K562 (cell line): ENCODE results near the gene NELFE. TPM values are rescaled to one million over a fixed set of nuclear protein-coding genes. Genes with fewer than 3 reads are reported as not detected.

Source experiments
- CREM ChIP-seq: IDR thresholded peaks from 2 replicates; pipeline ENCODE4 v1.6.1; 2014; ENCODE audit warnings: antibody characterized with exemption, low read depth
- CTCF ChIP-seq, 3 experiments: IDR thresholded peaks in 2 of 3; conservative IDR thresholded peaks in 1 of 3; 2 replicates each; pipeline ENCODE4 v1.5.1; 2011 to 2012; ENCODE audit warnings: low read length in 3 of 3, mild to moderate bottlenecking in 3 of 3, control low read depth in 2 of 3, improper control_type of control experiment in 1 of 3, inconsistent platforms in 1 of 3, low read depth in 1 of 3, mixed read lengths in 1 of 3, moderate library complexity in 1 of 3; ENCODE audit not compliant: insufficient read depth in 2 of 3
- DIDO1 ChIP-seq: fragments of 450-650 bp; IDR thresholded peaks from 2 replicates; pipeline ENCODE4 v1.6.1; 2016; ENCODE audit warnings: low read depth, missing biosample characterization, missing genetic modification characterization
- HNRNPLL ChIP-seq: fragments of 200-400 bp; formaldehyde crosslinking; IDR thresholded peaks from 2 replicates; pipeline ENCODE4 v1.6.1; 2017; ENCODE audit warnings: low read length, low read depth, mild to moderate bottlenecking; ENCODE audit not compliant: poor library complexity, severe bottlenecking
- ID3 ChIP-seq, 2 experiments: fragments of 250-450 bp in 1 of 2; fragments of 450-650 bp in 1 of 2; sonication (Bioruptor Pico) in 1 of 2; IDR thresholded peaks; 2 replicates each; pipeline versions ENCODE4 v1.6.1 to v1.8.0; 2016 to 2021; ENCODE audit warnings: mild to moderate bottlenecking in 2 of 2, moderate library complexity in 2 of 2, missing compliant biosample characterization in 1 of 2, missing genetic modification characterization in 1 of 2
- JUND ChIP-seq, 2 experiments: IDR thresholded peaks; 2 replicates in 1 of 2; 3 replicates in 1 of 2; pipeline ENCODE4 v1.6.1; 2011; ENCODE audit warnings: borderline replicate concordance in 2 of 2, low read depth in 2 of 2, low read length in 2 of 2, improper control_type of control experiment in 1 of 2, missing biosample characterization in 1 of 2, missing genetic modification characterization in 1 of 2, missing genetic modification reagents in 1 of 2
- MXD1 ChIP-seq: fragments of 250-450 bp; sonication (Bioruptor Pico); IDR thresholded peaks from 2 replicates; pipeline ENCODE4 v1.8.0; 2021; ENCODE audit warnings: borderline replicate concordance, mild to moderate bottlenecking, moderate library complexity; ENCODE audit not compliant: poor library complexity, severe bottlenecking
- NR2C2 ChIP-seq, 2 experiments: fragments of 200-800 bp in 1 of 2; sonication (Bioruptor generic) in 1 of 2; sonication (generic) in 1 of 2; formaldehyde crosslinking in 1 of 2; IDR thresholded peaks; 2 replicates each; pipeline versions ENCODE4 v1.6.1 to v1.8.0; 2016 to 2022; ENCODE audit warnings: mild to moderate bottlenecking in 1 of 2, missing compliant biosample characterization in 1 of 2, missing genetic modification characterization in 1 of 2, missing genetic modification reagents in 1 of 2
- NR4A1 ChIP-seq, 2 experiments: fragments of 250-450 bp in 1 of 2; fragments of 450-650 bp in 1 of 2; sonication (Bioruptor Pico) in 1 of 2; IDR thresholded peaks; 2 replicates each; pipeline versions ENCODE4 v1.4.0 to v1.6.1; 2016 to 2020; ENCODE audit warnings: mild to moderate bottlenecking in 2 of 2, missing compliant biosample characterization in 1 of 2, missing genetic modification characterization in 1 of 2, moderate library complexity in 1 of 2
- TCF3 ChIP-seq: sonication (generic); formaldehyde crosslinking; IDR thresholded peaks from 2 replicates; pipeline ENCODE4 v1.4.0; 2020; ENCODE audit warnings: mild to moderate bottlenecking, missing genetic modification reagents
- TFE3 ChIP-seq: fragments of 450-650 bp; formaldehyde crosslinking; IDR thresholded peaks from 2 replicates; pipeline ENCODE4 v1.4.0; 2020; ENCODE audit warnings: mild to moderate bottlenecking, mixed read lengths
- USF2 ChIP-seq: sonication (generic); formaldehyde crosslinking; IDR thresholded peaks from 2 replicates; pipeline ENCODE4 v1.5.0; 2020; ENCODE audit warnings: missing genetic modification reagents
- ZMIZ1 ChIP-seq, 2 experiments: fragments of 150-350 bp in 1 of 2; IDR thresholded peaks; 2 replicates each; pipeline ENCODE4 v1.6.1; 2012 to 2016; ENCODE audit warnings: low read depth in 2 of 2, low read length in 2 of 2, mild to moderate bottlenecking in 1 of 2, moderate library complexity in 1 of 2
- ZNF76 ChIP-seq: fragments of 250-450 bp; sonication (Bioruptor Pico); IDR thresholded peaks from 2 replicates; pipeline ENCODE4 v1.4.0; 2020; ENCODE audit warnings: mild to moderate bottlenecking, moderate library complexity, borderline replicate concordance
- polyA plus RNA-seq, 8 experiments: library from polyadenylated mRNA; depleted of rRNA in 4 of 8; stranded (reverse) in 5 of 8; unstranded in 3 of 8; fragments of >200 nt; fragmentation: Nextera tagmentation in 2 of 8; fragmentation: Illumina TruSeq in 1 of 8; extraction: Ambion mirVana in 2 of 8; extraction: Trizol in 1 of 8; gene quantifications; 2 replicates each; pipeline versions ENCODE4 v1.2.1 to v1.2.3, GENCODE V29; 2011 to 2014; ENCODE audit warnings: inconsistent platforms in 1 of 8, missing spikeins in 1 of 8
- total RNA-seq, 7 experiments: library from RNA; depleted of rRNA in 6 of 7; stranded (reverse); fragments of >200 nt in 6 of 7; fragmentation: Illumina TruSeq in 2 of 7; extraction: Trizol in 2 of 7; gene quantifications; 2 replicates each; pipeline versions ENCODE4 v1.2.1 to v1.2.3, GENCODE V29; 2011 to 2021; ENCODE audit warnings: low replicate concordance in 1 of 7

NELFE gene
- total and polyA plus RNA-seq, 9 of the 15 experiments (the other 6 are each of a cell fraction or from before 2014, with no cell fraction given): 15.2 to 157 (median 91.5) TPM

- TF ChIP-seq NR2C2 (CRISPR knock-in tag; IDR thresholded peaks at IDR 0.05) (no peak), NR2C2 (tag; IDR thresholded peaks at IDR 0.05) (peak; percentile 74), MXD1 (CRISPR knock-in tag) (no peak), ZNF76 (CRISPR knock-in tag) (no peak), TCF3 (peak; percentile 72), TFE3 (no peak), USF2 (CRISPR knock-in tag) (no peak), JUND (IDR thresholded peaks at IDR 0.05; ENCODE audit: borderline replicate concordance, low read depth, low read length) (peak; percentile 94), JUND (tag; IDR thresholded peaks at IDR 0.05; ENCODE audit: borderline replicate concordance, low read depth, low read length) (peak; percentile 92; the same call in 2 of the 3 replicates), NR4A1 (CRISPR knock-in tag; IDR thresholded peaks at IDR 0.05) (no peak), NR4A1 (tag; IDR thresholded peaks at IDR 0.05) (peak; percentile 55; the same call in 1 of the 2 replicates), ZMIZ1 (IDR thresholded peaks at IDR 0.05; ENCODE audit: low read depth in 2 of 2, low read length in 2 of 2) (no peak), CREM (peak; percentile 85), CTCF (IDR thresholded peaks at IDR 0.05 in 2 of 3, conservative IDR thresholded peaks at IDR 0.05 in 1 of 3; ENCODE audit: insufficient read depth in 2 of 3, low read depth in 1 of 3, low read length in 3 of 3) (no peak), DIDO1 (tag) (no peak), ID3 (CRISPR knock-in tag; IDR thresholded peaks at IDR 0.05) (no peak), ID3 (tag; IDR thresholded peaks at IDR 0.05) (peak; percentile 45; the same call in 1 of the 2 replicates), HNRNPLL (no peak)
Measured at GRCh38 chr6:31948753-31949413, 9.9 kb downstream of the NELFE start (continued).
